ENCODE results near the gene ADARB1.

Gene ADARB1

DNA sequence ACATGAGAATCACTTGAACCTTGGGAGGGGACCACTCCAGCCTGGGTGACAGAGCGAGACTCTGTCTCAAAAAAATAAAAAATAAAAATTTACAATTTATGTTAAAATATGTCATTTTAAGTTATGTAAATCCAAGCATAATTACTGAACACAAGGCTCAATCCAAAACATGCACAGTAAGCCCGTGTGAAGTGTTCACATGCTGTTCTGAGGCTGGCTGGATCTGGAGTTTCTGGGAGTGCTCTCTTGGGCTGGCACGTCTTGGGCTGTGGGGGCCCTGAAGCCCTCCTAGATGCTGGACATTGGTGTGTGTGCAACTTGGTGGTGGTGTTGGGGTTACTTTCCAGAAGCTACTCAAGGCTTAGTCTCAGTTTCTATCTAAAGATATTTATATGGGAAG is 25.2 kb downstream of the ADARB1 start:
- H3K4me3 ChIP-seq (ENCODE audit: insufficient read depth, low read length, poor library complexity, severe bottlenecking), result no peak overlapping the region
- H2AFZ ChIP-seq (ENCODE audit: low read depth, low read length, severe bottlenecking), result no peak overlapping the region
- no peaks in the 10 kb centered on the region for H4K20me1 ChIP-seq (ENCODE audit: low read depth, low read length)
- H3K4me2 ChIP-seq (ENCODE audit: low read depth, low read length, poor library complexity, severe bottlenecking), result no peak overlapping the region
- no peak for TF ChIP-seq EZH2phosphoT487 (conservative IDR thresholded peaks at IDR 0.05; ENCODE audit: low read length)
- TF ChIP-seq CTCF (IDR thresholded peaks at IDR 0.05; ENCODE audit: insufficient read depth, low read length, poor library complexity, severe bottlenecking), result no peak
- no peaks in the 10 kb centered on the region for H3F3A ChIP-seq (ENCODE audit: insufficient read depth)
- no peaks in the 10 kb centered on the region for H3K9me3 ChIP-seq (ENCODE audit: insufficient read depth, low read length)
- H3K27ac ChIP-seq (ENCODE audit: low read depth, low read length), result no peak overlapping the region
- H3K9me2 ChIP-seq (replicated peaks; ENCODE audit: insufficient read depth, low read length), result no peaks in the 10 kb centered on the region
- no peaks in the 10 kb centered on the region for H3K27me3 ChIP-seq (ENCODE audit: low read length)
- no peak overlapping the region for H3K9ac ChIP-seq (ENCODE audit: low read length)
- H3K36me3 ChIP-seq (ENCODE audit: low read length), result no peaks in the 10 kb centered on the region
- no peaks in the 10 kb centered on the region for H3K79me2 ChIP-seq (ENCODE audit: insufficient read depth, low read length)

DNA sequence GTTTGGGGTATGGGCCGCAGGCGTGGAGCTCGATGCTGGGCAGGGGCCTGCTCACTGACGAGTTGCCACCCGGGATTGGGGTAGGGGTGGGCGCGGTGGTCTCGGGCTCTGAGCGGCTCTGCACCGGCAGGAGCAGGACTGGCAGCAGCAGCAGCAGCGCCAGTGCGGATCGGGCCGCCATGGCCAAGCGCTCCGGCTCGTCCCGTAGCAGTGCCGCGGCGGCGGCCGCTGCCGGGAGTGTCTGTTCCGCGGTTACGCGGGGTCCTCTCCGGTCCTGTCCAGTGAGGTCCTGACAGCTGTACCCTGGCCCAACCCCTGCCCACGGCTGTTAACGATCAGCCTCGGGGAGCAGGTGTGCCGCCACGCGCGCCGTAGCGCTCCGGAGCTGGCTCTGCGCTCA is 26.5 kb downstream of the ADARB1 start:
- H2AFZ ChIP-seq (ENCODE audit: low read depth, low read length, severe bottlenecking), result no peak overlapping the region
- H3K27me3 ChIP-seq (ENCODE audit: low read length), result no peaks in the 10 kb centered on the region
- TF ChIP-seq CTCF (IDR thresholded peaks at IDR 0.05; ENCODE audit: insufficient read depth, low read length, poor library complexity, severe bottlenecking) (no peak), EZH2phosphoT487 (conservative IDR thresholded peaks at IDR 0.05; ENCODE audit: low read length) (no peak)
- no peaks in the 10 kb centered on the region for H3K79me2 ChIP-seq (ENCODE audit: insufficient read depth, low read length)
- no peaks in the 10 kb centered on the region for H3K9me3 ChIP-seq (ENCODE audit: insufficient read depth, low read length)
- no peak overlapping the region for H3K4me2 ChIP-seq (ENCODE audit: low read depth, low read length, poor library complexity, severe bottlenecking)
- no peaks in the 10 kb centered on the region for H3K36me3 ChIP-seq (ENCODE audit: low read length)
- no peaks in the 10 kb centered on the region for H3K9me2 ChIP-seq (replicated peaks; ENCODE audit: insufficient read depth, low read length)
- no peak overlapping the region for H3K4me3 ChIP-seq (ENCODE audit: insufficient read depth, low read length, poor library complexity, severe bottlenecking)
- H4K20me1 ChIP-seq (ENCODE audit: low read depth, low read length), result no peaks in the 10 kb centered on the region
- H3K9ac ChIP-seq (ENCODE audit: low read length), result no peak overlapping the region
- no peak overlapping the region for H3K27ac ChIP-seq (ENCODE audit: low read depth, low read length)
- H3F3A ChIP-seq (ENCODE audit: insufficient read depth), result 0 out of 2 replicates have a peak, but pooled peaks cover 4% of the 10 kb centered on the region

DNA sequence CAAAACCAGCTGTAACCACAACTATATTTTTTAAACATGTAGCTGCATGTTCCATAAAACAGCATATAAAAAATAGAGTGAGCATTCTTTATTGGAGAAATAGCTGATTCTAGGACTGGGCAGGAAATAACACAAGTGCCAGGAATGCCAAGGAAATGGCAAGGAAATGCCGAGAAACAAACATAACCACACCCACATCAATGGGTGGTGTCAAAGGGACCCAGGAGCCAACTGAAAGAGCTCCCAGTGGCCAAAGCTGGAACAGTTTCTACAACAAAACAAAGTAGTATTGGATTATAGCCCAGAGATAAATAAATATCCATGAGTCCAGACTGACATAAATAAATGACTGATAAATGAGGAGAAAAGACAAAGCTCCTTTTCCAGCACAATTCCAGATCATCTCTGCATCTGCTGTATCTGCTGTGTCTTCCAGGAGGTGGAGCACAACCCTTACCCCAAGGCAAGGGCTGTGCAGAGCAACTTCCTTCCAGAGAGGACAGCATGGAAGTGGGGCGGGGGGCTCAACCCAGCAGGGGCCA is 28.1 kb downstream of the ADARB1 start:
- no peaks in the 10 kb centered on the region for H3K9me2 ChIP-seq (replicated peaks; ENCODE audit: insufficient read depth, low read length)
- no peak overlapping the region for H3K4me3 ChIP-seq (ENCODE audit: insufficient read depth, low read length, poor library complexity, severe bottlenecking)
- H3F3A ChIP-seq (ENCODE audit: insufficient read depth), result 0 out of 2 replicates have a peak, but pooled peaks cover 4% of the 10 kb centered on the region
- H4K20me1 ChIP-seq (ENCODE audit: low read depth, low read length), result no peaks in the 10 kb centered on the region
- H3K27ac ChIP-seq (ENCODE audit: low read depth, low read length), result no peak overlapping the region
- no peak overlapping the region for H2AFZ ChIP-seq (ENCODE audit: low read depth, low read length, severe bottlenecking)
- H3K9me3 ChIP-seq (ENCODE audit: insufficient read depth, low read length), result no peaks in the 10 kb centered on the region
- no peaks in the 10 kb centered on the region for H3K36me3 ChIP-seq (ENCODE audit: low read length)
- H3K9ac ChIP-seq (ENCODE audit: low read length), result no peak overlapping the region
- no peaks in the 10 kb centered on the region for H3K27me3 ChIP-seq (ENCODE audit: low read length)
- TF ChIP-seq EZH2phosphoT487 (conservative IDR thresholded peaks at IDR 0.05; ENCODE audit: low read length) (no peak), CTCF (IDR thresholded peaks at IDR 0.05; ENCODE audit: insufficient read depth, low read length, poor library complexity, severe bottlenecking) (peak; percentile 11)
- H3K79me2 ChIP-seq (ENCODE audit: insufficient read depth, low read length), result no peaks in the 10 kb centered on the region
- H3K4me2 ChIP-seq (ENCODE audit: low read depth, low read length, poor library complexity, severe bottlenecking), result no peak overlapping the region

All from SU-DHL-6 (cell line).